Naive thymus-derived CD4-positive, alpha-beta T cell (primary cell): Measurements from ENCODE around the gene RIT1. TPM values are rescaled to one million over a fixed set of nuclear protein-coding genes. Genes with fewer than 3 reads are reported as not detected.
A peak's percentile ranks its signal among the peaks of the same experiment; 100 is the strongest.

Experiments used
- ATAC-seq: fragments of 150-1000 bp; cut with Tn5 transposase; 2 replicates; pipeline ENCODE4 v1.10.0; 2021; ENCODE audit warnings: mild to moderate bottlenecking, moderate library complexity
- CTCF ChIA-PET: fragments of 350-600 bp; sonication (Branson Sonifier 250); formaldehyde crosslinking; loops from one replicate; lab custom pipeline; 2021; ENCODE audit warnings: antibody characterized with exemption; lab: Charles Lee
- POLR2A ChIA-PET: fragments of 350-600 bp; sonication (Branson Sonifier 250); formaldehyde crosslinking; loops from one replicate; lab custom pipeline; 2021; ENCODE audit warnings: antibody characterized with exemption, inconsistent platforms; lab: Charles Lee
- DNase-seq, 9 donors: peaks; one replicate each; pipeline versions ENCODE4 v3.0.0 to v3.0.0-alpha.2; 2020 to 2022; ENCODE audit warnings: mixed read lengths in 1 of 9
- H3K27ac ChIP-seq: one replicate; pipeline ENCODE4 v1.7.0; 2013; ENCODE audit warnings: mild to moderate bottlenecking, low read depth, low read length, moderate library complexity
- H3K27me3 ChIP-seq, 2 donors: one replicate each; pipeline ENCODE4 v1.7.0; 2013; ENCODE audit warnings: low read length in 2 of 2, mild to moderate bottlenecking in 2 of 2, moderate library complexity in 2 of 2; ENCODE audit not compliant: control insufficient read depth in 2 of 2, insufficient read depth in 2 of 2
- H3K36me3 ChIP-seq, 3 experiments: 1 replicate in 2 of 3; 2 replicates in 1 of 3; pipeline ENCODE4 v1.7.0; 2013; ENCODE audit warnings: low read length in 3 of 3, mild to moderate bottlenecking in 3 of 3, moderate library complexity in 1 of 3; ENCODE audit not compliant: insufficient read depth in 3 of 3, control insufficient read depth in 2 of 3
- H3K4me1 ChIP-seq, 2 donors: one replicate each; pipeline ENCODE4 v1.7.0; 2013; ENCODE audit warnings: low read length in 2 of 2, mild to moderate bottlenecking in 2 of 2, moderate library complexity in 1 of 2; ENCODE audit not compliant: control insufficient read depth in 2 of 2, insufficient read depth in 2 of 2
- H3K4me3 ChIP-seq: 2 replicates; pipeline ENCODE4 v1.7.0; 2013; ENCODE audit warnings: mild to moderate bottlenecking, low read length
- H3K9me3 ChIP-seq, 3 experiments: 1 replicate in 2 of 3; 2 replicates in 1 of 3; pipeline ENCODE4 v1.7.0; 2013; ENCODE audit warnings: low read length in 3 of 3; ENCODE audit not compliant: control insufficient read depth in 2 of 3
- H3K27ac Mint-ChIP-seq, 9 donors: one replicate each; pipeline ENCODE4 v1.8.0; 2020 to 2022; ENCODE audit warnings: mixed read lengths in 9 of 9, mild to moderate bottlenecking in 8 of 9, moderate library complexity in 5 of 9, inconsistent platforms in 2 of 9
- H3K27me3 Mint-ChIP-seq, 5 donors: one replicate each; pipeline ENCODE4 v1.8.0; 2021 to 2022; ENCODE audit warnings: mixed read lengths in 5 of 5, mild to moderate bottlenecking in 1 of 5
- H3K36me3 Mint-ChIP-seq, 5 donors: one replicate each; pipeline ENCODE4 v1.8.0; 2020 to 2022; ENCODE audit warnings: mixed read lengths in 5 of 5, mild to moderate bottlenecking in 3 of 5, inconsistent platforms in 1 of 5
- H3K4me1 Mint-ChIP-seq, 7 donors: one replicate each; pipeline ENCODE4 v1.8.0; 2020 to 2022; ENCODE audit warnings: mixed read lengths in 7 of 7, mild to moderate bottlenecking in 3 of 7, inconsistent platforms in 1 of 7
- H3K4me3 Mint-ChIP-seq, 10 donors: one replicate each; pipeline ENCODE4 v1.8.0; 2020 to 2022; ENCODE audit warnings: mild to moderate bottlenecking in 10 of 10, mixed read lengths in 10 of 10, moderate library complexity in 6 of 10, inconsistent platforms in 2 of 10
- H3K9me3 Mint-ChIP-seq, 11 donors: one replicate each; pipeline ENCODE4 v1.8.0; 2020 to 2022; ENCODE audit warnings: mixed read lengths in 11 of 11, mild to moderate bottlenecking in 4 of 11, inconsistent platforms in 1 of 11, moderate library complexity in 1 of 11
- intact Hi-C, 2 donors: fragments of 100-400 bp; cut with micrococcal nuclease; formaldehyde crosslinking; loops; one replicate each; pipeline ENCODE4 v1.15.1; 2023
- polyA plus RNA-seq, 2 donors: library from polyadenylated mRNA; unstranded; fragments of 300-500 nt; fragmentation: Illumina TruSeq; gene quantifications; one replicate each; pipeline ENCODE4 v1.2.3, GENCODE V29; 2021
- total RNA-seq, 6 experiments: library from RNA in 5 of 6; stranded (reverse) in 5 of 6; gene quantifications; 1 replicate in 5 of 6; 2 replicates in 1 of 6; pipeline ENCODE4 v1.2.3 and lab custom pipeline; 2021 to 2026

RIT1 gene
- 10 to 100 TPM; 34.0 to 83.9 (median 41.4) TPM for total RNA-seq
- 10 to 100 TPM; 19.1 to 19.7 TPM for polyA plus RNA-seq
- 71.3 reads per million, percentile 78 among the genes with 10 or more reads in this experiment for total RNA-seq (lab: John Stamatoyannopoulos, UW)

DNA sequence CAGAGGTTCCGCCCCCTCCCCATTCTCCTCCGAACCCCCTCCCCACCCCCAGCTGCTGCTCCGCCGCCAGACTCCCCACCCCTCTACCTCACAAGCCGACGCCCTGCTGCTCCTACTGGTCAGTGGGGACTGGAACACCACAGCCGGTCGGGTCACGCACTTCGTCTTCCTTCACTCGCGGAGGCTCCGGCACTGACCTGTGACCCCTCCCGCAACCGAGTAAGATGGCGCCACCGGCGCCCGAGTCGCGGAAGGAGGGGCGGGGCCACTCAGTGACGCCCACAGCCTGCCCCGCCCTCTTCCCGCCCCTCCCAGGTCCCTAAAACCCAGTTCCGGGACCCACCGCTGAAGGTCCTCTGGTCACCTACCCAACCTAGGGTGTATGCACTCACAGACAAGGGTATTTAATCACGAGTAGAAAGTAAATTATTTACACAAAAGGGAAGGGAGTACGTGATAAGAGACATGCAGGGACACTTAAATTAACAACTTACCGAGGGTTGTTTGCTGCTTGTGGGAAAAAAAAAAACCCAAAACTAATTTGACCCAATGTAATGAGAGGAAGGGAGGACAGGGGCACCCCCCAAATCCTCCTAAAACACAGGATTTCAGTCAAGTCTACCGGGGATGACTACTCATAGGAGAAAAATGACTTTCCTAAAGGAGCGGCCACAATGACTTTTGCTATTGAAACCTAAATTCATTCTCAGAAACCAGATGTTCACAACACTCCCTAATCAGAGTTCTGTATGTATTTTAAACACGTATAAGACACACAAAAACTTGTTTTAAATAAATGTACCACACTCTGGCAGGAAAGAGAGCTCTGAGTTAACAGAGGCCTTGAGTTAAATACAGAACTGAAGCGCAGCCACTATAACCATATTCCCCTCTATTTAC is at the start of gene RIT1:
Gene RIT1, minus strand, starts transcription at position 194 of the 900 bp plus-strand sequence. CDS start 588 bp downstream, outside the sequence.
- Histone ChIP-seq H3K9me3 (no peaks in the 10 kb centered on the region), H3K4me3 (peak within 1 kb of the TSS; percentile 73), H3K27ac (peak within 1 kb of the TSS; percentile 80), H3K36me3 (peaks cover 9 to 43% (median 20%) of the 10 kb centered on the region in 3 experiments), H3K27me3 (no peaks in the 10 kb centered on the region), H3K4me1 (peaks cover 5 to 17% of the 10 kb centered on the region in 2 donors)
- DNase-seq (peak; percentile 68 to 85 (median 76)), ATAC-seq (peak; percentile 99)
- POLR2A ChIA-PET: interaction anchor here (1.8 kb wide), 1 partner anchor 65 kb away, joined by 10 read pairs; no protein-coding TSS in a partner anchor
- Mint-ChIP-seq H3K27ac (peak within 1 kb of the TSS; percentile 90 to 99 (median 96)), H3K4me3 (peak within 1 kb of the TSS; percentile 85 to 99 (median 96)), H3K9me3 (no peaks in the 10 kb centered on the region), H3K36me3 (peaks cover 0 to 24% (median 4%) of the 10 kb centered on the region in 5 donors), H3K4me1 (peaks cover 11 to 38% (median 21%) of the 10 kb centered on the region in 7 donors), H3K27me3 (no peaks in the 10 kb centered on the region)
- CTCF ChIA-PET: no interaction called here
- intact Hi-C loops: loop anchor here (1.0 to 10.0 kb wide), 9 partner anchors 18 to 589 kb away; partner anchors contain the start of genes ARHGEF2 (in 2 of the 2), KHDC4 (in 2 of the 2), LAMTOR2 (in 2 of the 2) and RUSC1 (in 2 of the 2)

- POLR2A ChIA-PET: interaction anchor here (0.6 to 2.0 kb wide), 4 partner anchors 10 to 19 kb away, joined by 3 to 5 read pairs (median 4); no protein-coding TSS in a partner anchor
- no peak overlapping the region for H3K4me3 ChIP-seq
- H3K27me3 ChIP-seq: no peaks in the 10 kb centered on the region
- Mint-ChIP-seq H3K4me3 (no peak overlapping the region), H3K9me3 (no peaks in the 10 kb centered on the region), H3K27ac (peak overlapping the region; percentile 58 to 91 (median 67)), H3K36me3 (peaks cover under 1 to 39% (median 24%) of the 10 kb centered on the region in 5 donors), H3K4me1 (peaks cover 0 to 30% (median 8%) of the 10 kb centered on the region in 7 donors), H3K27me3 (no peaks in the 10 kb centered on the region)
- DNase-seq: no peak
- ATAC-seq: no peak
- no peaks in the 10 kb centered on the region for H3K4me1 ChIP-seq
- H3K36me3 ChIP-seq: peaks cover 40 to 96% (median 55%) of the 10 kb centered on the region in 3 experiments
- H3K27ac ChIP-seq: peak overlapping the region; percentile 40
- H3K9me3 ChIP-seq: no peaks in the 10 kb centered on the region
- CTCF ChIA-PET: interaction anchor here (0.7 kb wide), 1 partner anchor 190 kb away, joined by 4 read pairs; no protein-coding TSS in a partner anchor
- intact Hi-C loops: no loop called here
Measured at GRCh38 chr1:155960081-155960745, 49.1 kb upstream of the RIT1 start.

GRCh38 chr1:155957411-155957915 is 46.3 kb upstream of the RIT1 start:
- no peak overlapping the region for H3K4me3 ChIP-seq
- H3K36me3 Mint-ChIP-seq: peaks cover 7 to 41% (median 29%) of the 10 kb centered on the region in 5 donors
- H3K4me1 Mint-ChIP-seq: peaks cover 0 to 29% (median 7%) of the 10 kb centered on the region in 7 donors
- H3K27ac Mint-ChIP-seq: peak overlapping the region in 7 of 9 donors; percentile 28 to 80 (median 59)
- ChIA-PET POLR2A (interaction anchor here (0.8 to 2.0 kb wide), 7 partner anchors 10 to 24 kb away, joined by 3 to 10 read pairs (median 4); partner anchors contain the start of gene ARHGEF2), CTCF (interaction anchor here (0.6 to 0.9 kb wide), 3 partner anchors 9 to 20 kb away, joined by 3 to 4 read pairs (median 3); no protein-coding TSS in a partner anchor)
- intact Hi-C loops: loop anchor here in 1 of 2 donors (2.0 kb wide), 1 partner anchor 13 kb away; no protein-coding TSS in a partner anchor
- no peaks in the 10 kb centered on the region for H3K27me3 ChIP-seq
- no peaks in the 10 kb centered on the region for H3K9me3 ChIP-seq
- peaks cover 46 to 100% (median 49%) of the 10 kb centered on the region in 3 experiments for H3K36me3 ChIP-seq
- H3K4me3 Mint-ChIP-seq: no peak overlapping the region
- H3K4me1 ChIP-seq: no peaks in the 10 kb centered on the region
- ATAC-seq (no peak), DNase-seq (no peak)
- H3K9me3 Mint-ChIP-seq: no peaks in the 10 kb centered on the region
- H3K27me3 Mint-ChIP-seq: no peaks in the 10 kb centered on the region
- no peak overlapping the region for H3K27ac ChIP-seq

GRCh38 chr1:155954645-155955044 is 43.5 kb upstream of the RIT1 start:
- peak overlapping the region; percentile 10 for H3K27ac ChIP-seq
- H3K27ac Mint-ChIP-seq: peak overlapping the region in 4 of 9 donors; percentile 59 to 82 (median 73)
- ATAC-seq: no peak
- no peaks in the 10 kb centered on the region for H3K27me3 Mint-ChIP-seq
- no peaks in the 10 kb centered on the region for H3K9me3 ChIP-seq
- H3K36me3 ChIP-seq: peaks cover 34 to 98% (median 47%) of the 10 kb centered on the region in 3 experiments
- ChIA-PET CTCF (interaction anchor here (1.4 kb wide), 1 partner anchor 30 kb away, joined by 3 read pairs; no protein-coding TSS in a partner anchor), POLR2A (interaction anchor here (0.6 to 2.9 kb wide), 3 partner anchors 18 to 22 kb away, joined by 3 to 11 read pairs (median 6); partner anchors contain the start of gene KHDC4)
- DNase-seq: no peak
- H3K9me3 Mint-ChIP-seq: no peaks in the 10 kb centered on the region
- no peaks in the 10 kb centered on the region for H3K4me1 ChIP-seq
- no peaks in the 10 kb centered on the region for H3K27me3 ChIP-seq
- H3K36me3 Mint-ChIP-seq: peaks cover 12 to 40% (median 18%) of the 10 kb centered on the region in 5 donors
- H3K4me3 Mint-ChIP-seq: no peak overlapping the region
- intact Hi-C loops: no loop called here
- H3K4me3 ChIP-seq: no peak overlapping the region
- H3K4me1 Mint-ChIP-seq: peaks cover 0 to 9% (median 2%) of the 10 kb centered on the region in 7 donors

DNA sequence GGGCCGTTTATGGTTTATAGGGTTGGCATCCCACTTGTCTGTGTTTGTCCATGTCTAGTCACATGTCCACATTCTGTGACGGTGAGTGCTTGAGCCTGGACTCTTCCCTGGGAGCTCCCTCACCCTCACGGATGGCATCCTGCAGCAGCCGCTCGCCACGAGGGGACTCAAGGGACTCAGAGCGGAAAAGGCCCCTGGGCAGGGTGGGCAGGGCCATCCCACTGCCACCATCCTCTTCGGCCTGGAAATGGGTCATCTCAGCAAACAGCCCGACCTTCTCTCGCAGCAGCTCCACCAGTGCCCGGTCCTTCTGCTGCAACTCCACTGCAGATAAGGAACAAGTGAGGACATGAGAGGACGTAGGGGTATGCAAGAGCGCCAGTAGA is 41.3 kb upstream of the RIT1 start:
- DNase-seq: no peak
- Mint-ChIP-seq H3K27me3 (no peaks in the 10 kb centered on the region), H3K27ac (peak overlapping the region in 2 of 9 donors; percentile 14 to 83), H3K4me1 (peaks cover 0 to 13% (median 2%) of the 10 kb centered on the region in 7 donors), H3K9me3 (no peaks in the 10 kb centered on the region), H3K36me3 (peaks cover 12 to 38% (median 15%) of the 10 kb centered on the region in 5 donors), H3K4me3 (no peak overlapping the region)
- no peak for ATAC-seq
- no peak overlapping the region for H3K4me3 ChIP-seq
- CTCF ChIA-PET: no interaction called here
- H3K27ac ChIP-seq: peak overlapping the region; percentile 44
- H3K36me3 ChIP-seq: peaks cover 35 to 94% (median 38%) of the 10 kb centered on the region in 3 experiments
- intact Hi-C loops: no loop called here
- no peaks in the 10 kb centered on the region for H3K4me1 ChIP-seq
- H3K27me3 ChIP-seq: no peaks in the 10 kb centered on the region
- POLR2A ChIA-PET: interaction anchor here (1.5 kb wide), 1 partner anchor 24 kb away, joined by 4 read pairs; no protein-coding TSS in a partner anchor
- no peaks in the 10 kb centered on the region for H3K9me3 ChIP-seq
